ENCODE data around the gene SLC24A4. TPM values are rescaled to one million over a fixed set of nuclear protein-coding genes. Genes with fewer than 3 reads are reported as not detected.

The SLC24A4 gene
- total and polyA plus RNA-seq, 3 donors from 2014 or later: 3.6 to 10.6 (median 8.5) TPM

DNA sequence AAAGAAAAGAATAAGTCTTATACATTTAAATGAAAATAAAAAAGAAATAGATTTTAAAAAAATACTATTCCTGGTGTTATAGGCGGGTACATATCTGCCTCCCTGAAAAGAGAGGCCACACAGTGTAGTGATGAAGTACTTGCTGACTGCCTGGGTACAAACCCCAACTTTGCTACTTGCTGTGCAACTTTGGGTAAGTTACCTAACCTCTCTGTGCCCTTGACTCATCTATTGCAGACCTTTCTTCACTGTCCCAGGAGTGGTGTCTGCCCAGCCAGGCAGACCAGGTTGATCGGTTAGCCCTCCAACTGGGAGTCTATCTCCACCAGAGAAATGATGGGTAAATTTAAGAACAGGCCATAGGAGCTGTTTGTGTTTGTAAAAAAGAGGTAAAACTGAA, 82.0 kb downstream of the SLC24A4 start:
- intact Hi-C loops (cut with DNase I; ENCODE audit: low total_unique reads): no loop called here

GRCh38 chr14:92407410-92407809, 84.4 kb downstream of the SLC24A4 start:
- TF ChIP-seq POLR2A (IDR thresholded peaks at IDR 0.05): no peak
- TF ChIP-seq, protein P1, sequence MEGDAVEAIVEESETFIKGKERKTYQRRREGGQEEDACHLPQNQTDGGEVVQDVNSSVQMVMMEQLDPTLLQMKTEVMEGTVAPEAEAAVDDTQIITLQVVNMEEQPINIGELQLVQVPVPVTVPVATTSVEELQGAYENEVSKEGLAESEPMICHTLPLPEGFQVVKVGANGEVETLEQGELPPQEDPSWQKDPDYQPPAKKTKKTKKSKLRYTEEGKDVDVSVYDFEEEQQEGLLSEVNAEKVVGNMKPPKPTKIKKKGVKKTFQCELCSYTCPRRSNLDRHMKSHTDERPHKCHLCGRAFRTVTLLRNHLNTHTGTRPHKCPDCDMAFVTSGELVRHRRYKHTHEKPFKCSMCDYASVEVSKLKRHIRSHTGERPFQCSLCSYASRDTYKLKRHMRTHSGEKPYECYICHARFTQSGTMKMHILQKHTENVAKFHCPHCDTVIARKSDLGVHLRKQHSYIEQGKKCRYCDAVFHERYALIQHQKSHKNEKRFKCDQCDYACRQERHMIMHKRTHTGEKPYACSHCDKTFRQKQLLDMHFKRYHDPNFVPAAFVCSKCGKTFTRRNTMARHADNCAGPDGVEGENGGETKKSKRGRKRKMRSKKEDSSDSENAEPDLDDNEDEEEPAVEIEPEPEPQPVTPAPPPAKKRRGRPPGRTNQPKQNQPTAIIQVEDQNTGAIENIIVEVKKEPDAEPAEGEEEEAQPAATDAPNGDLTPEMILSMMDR (IDR thresholded peaks at IDR 0.05): no peak
- H3K4me3 ChIP-seq: no peak overlapping the region
- H3K4me1 ChIP-seq: no peaks in the 10 kb centered on the region
- DNase-seq: no peak
- no peaks in the 10 kb centered on the region for H3K27me3 ChIP-seq
- H3K9me3 ChIP-seq: no peaks in the 10 kb centered on the region
- WGBS, 2 donors: 81 to 100% methylated on average over 1 of the region's 1 CpG
- no peak overlapping the region for H3K27ac ChIP-seq
- intact Hi-C loops (cut with DNase I; ENCODE audit: low total_unique reads): no loop called here
- no peaks in the 10 kb centered on the region for H3K36me3 ChIP-seq (ENCODE audit: low read depth, missing control alignments)

More for the DNA sequence above, 82.0 kb downstream of the SLC24A4 start:
- 95 to 99% methylated on average over 2 of the region's 2 CpGs for WGBS, 2 donors
- Histone ChIP-seq H3K27me3 (no peaks in the 10 kb centered on the region), H3K27ac (no peak overlapping the region), H3K9me3 (no peaks in the 10 kb centered on the region), H3K4me3 (no peak overlapping the region), H3K36me3 (ENCODE audit: low read depth, missing control alignments) (no peaks in the 10 kb centered on the region), H3K4me1 (no peaks in the 10 kb centered on the region)
- TF ChIP-seq POLR2A (IDR thresholded peaks at IDR 0.05): no peak
- TF ChIP-seq, protein P1 (IDR thresholded peaks at IDR 0.05): no peak
- DNase-seq: no peak

DNA sequence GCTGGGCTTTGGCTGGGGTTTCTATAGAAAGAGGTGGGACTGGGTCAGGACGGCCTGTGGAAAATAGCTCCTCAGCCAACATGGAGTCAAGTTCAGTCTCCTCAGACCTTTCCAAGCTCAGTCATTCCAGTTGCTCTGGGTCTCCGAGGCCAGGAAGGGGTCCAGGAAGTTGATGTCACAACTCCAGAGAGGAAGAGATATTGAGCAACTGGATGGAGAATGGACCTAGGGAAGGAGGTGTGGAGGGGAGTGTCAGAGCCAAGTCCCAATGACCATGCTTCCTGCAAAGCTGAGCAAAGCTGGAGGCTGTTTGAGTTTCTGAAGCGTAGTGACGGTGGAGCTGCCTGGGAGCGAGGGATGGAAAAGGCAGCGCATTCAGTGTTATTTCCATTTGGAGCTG, 86.1 kb downstream of the SLC24A4 start:
- no peaks in the 10 kb centered on the region for H3K4me1 ChIP-seq
- DNase-seq: no peak

GRCh38 chr14:92411135-92411534, 88.2 kb downstream of the SLC24A4 start:
- Histone ChIP-seq H3K27ac (no peak overlapping the region), H3K36me3 (ENCODE audit: low read depth, missing control alignments) (no peaks in the 10 kb centered on the region), H3K4me1 (peaks cover 6% of the 10 kb centered on the region), H3K4me3 (no peak overlapping the region), H3K9me3 (no peaks in the 10 kb centered on the region), H3K27me3 (no peaks in the 10 kb centered on the region)
- no peak for DNase-seq
- WGBS, 2 donors: 80 to 86% methylated on average over 3 to 4 of the region's 4 CpGs
- no peak for TF ChIP-seq POLR2A (IDR thresholded peaks at IDR 0.05)
- TF ChIP-seq, protein P1 (IDR thresholded peaks at IDR 0.05): no peak
- intact Hi-C loops (cut with DNase I; ENCODE audit: low total_unique reads): no loop called here

More for the DNA sequence above, 86.1 kb downstream of the SLC24A4 start:
- no peaks in the 10 kb centered on the region for H3K27me3 ChIP-seq
- no peak overlapping the region for H3K27ac ChIP-seq
- H3K36me3 ChIP-seq (ENCODE audit: low read depth, missing control alignments): no peaks in the 10 kb centered on the region
- TF ChIP-seq POLR2A (IDR thresholded peaks at IDR 0.05): no peak
- TF ChIP-seq, protein P1 (IDR thresholded peaks at IDR 0.05): no peak
- intact Hi-C loops (cut with DNase I; ENCODE audit: low total_unique reads): no loop called here
- H3K9me3 ChIP-seq: no peaks in the 10 kb centered on the region
- 88 to 89% methylated on average over 6 of the region's 6 CpGs for WGBS, 2 donors
- no peak overlapping the region for H3K4me3 ChIP-seq

DNA sequence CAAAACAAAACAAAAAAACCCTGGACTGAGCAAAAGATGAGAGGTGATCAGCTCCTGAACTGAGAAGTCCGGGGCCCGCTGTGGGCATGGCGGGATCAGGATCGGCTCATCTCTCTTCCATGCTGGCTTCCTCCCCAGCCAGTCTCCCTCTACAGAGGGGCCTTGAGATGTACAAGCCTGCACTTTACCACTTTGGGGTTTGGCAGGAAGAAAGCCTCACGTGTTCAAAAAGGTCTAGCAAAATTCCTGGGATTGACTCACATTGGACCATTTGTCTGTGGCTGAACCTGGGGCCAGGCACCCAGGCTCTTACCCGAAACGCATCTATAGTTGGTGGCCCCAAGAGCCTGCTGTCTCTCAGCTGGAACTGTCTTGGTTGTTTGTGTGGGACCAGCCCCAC, 89.0 kb downstream of the SLC24A4 start:
- H3K27ac ChIP-seq: no peak overlapping the region
- H3K4me1 ChIP-seq: peaks cover 6% of the 10 kb centered on the region
- intact Hi-C loops (cut with DNase I; ENCODE audit: low total_unique reads): no loop called here
- H3K36me3 ChIP-seq (ENCODE audit: low read depth, missing control alignments): no peaks in the 10 kb centered on the region
- TF ChIP-seq POLR2A (IDR thresholded peaks at IDR 0.05): no peak
- TF ChIP-seq, protein P1 (IDR thresholded peaks at IDR 0.05): no peak
- no peaks in the 10 kb centered on the region for H3K27me3 ChIP-seq
- no peak overlapping the region for H3K4me3 ChIP-seq
- WGBS, 2 donors: 79 to 80% methylated on average over 6 to 7 of the region's 7 CpGs
- no peaks in the 10 kb centered on the region for H3K9me3 ChIP-seq
- DNase-seq: no peak

Measured in testis (tissue), 3 donors.